CD4-positive, CD25-positive, alpha-beta regulatory T cell (primary cell): ENCODE measurements around the gene CNKSR1. TPM values are rescaled to one million over a fixed set of nuclear protein-coding genes. Genes with fewer than 3 reads are reported as not detected.

Experiments
- ATAC-seq, 2 donors: fragments of 150-1000 bp; cut with Tn5 transposase; one replicate each; pipeline ENCODE4 v1.10.0; 2021; ENCODE audit warnings: low read depth in 2 of 2, moderate number of reproducible peaks in 2 of 2, moderate library complexity in 1 of 2
- DNase-seq, 3 donors: peaks; one replicate each; pipeline versions ENCODE4 v3.0.0 to v3.0.0-alpha.2; 2012 to 2022; ENCODE audit warnings: mixed read lengths in 1 of 3
- H3K27ac ChIP-seq: one replicate; pipeline ENCODE4 v1.7.0; 2013; ENCODE audit warnings: mild to moderate bottlenecking, low read length; ENCODE audit not compliant: insufficient read depth, poor library complexity, severe bottlenecking
- H3K27me3 ChIP-seq: one replicate; pipeline ENCODE4 v1.7.0; 2013; ENCODE audit warnings: low read length; ENCODE audit not compliant: control insufficient read depth, insufficient read depth
- H3K36me3 ChIP-seq: one replicate; pipeline ENCODE4 v1.7.0; 2013; ENCODE audit warnings: mild to moderate bottlenecking, low read length, moderate library complexity; ENCODE audit not compliant: control insufficient read depth, insufficient read depth
- H3K4me1 ChIP-seq: 2 replicates; pipeline ENCODE4 v1.7.0; 2013; ENCODE audit warnings: mild to moderate bottlenecking, low read length; ENCODE audit not compliant: insufficient read depth, control insufficient read depth, poor library complexity, severe bottlenecking
- H3K4me3 ChIP-seq: one replicate; pipeline ENCODE4 v1.7.0; 2013; ENCODE audit warnings: low read depth, mild to moderate bottlenecking, low read length, moderate library complexity
- H3K9me3 ChIP-seq, 2 experiments: 1 replicate in 1 of 2; 2 replicates in 1 of 2; pipeline ENCODE4 v1.7.0; 2013; ENCODE audit warnings: low read length in 2 of 2, mild to moderate bottlenecking in 1 of 2, moderate library complexity in 1 of 2; ENCODE audit not compliant: control insufficient read depth in 2 of 2
- H3K27ac Mint-ChIP-seq, 3 donors: one replicate each; pipeline ENCODE4 v1.8.0; 2020 to 2022; ENCODE audit warnings: mild to moderate bottlenecking in 3 of 3, mixed read lengths in 3 of 3, moderate library complexity in 2 of 3
- H3K27me3 Mint-ChIP-seq: one replicate; pipeline ENCODE4 v1.8.0; 2022; ENCODE audit warnings: mild to moderate bottlenecking, mixed read lengths
- H3K36me3 Mint-ChIP-seq: one replicate; pipeline ENCODE4 v1.8.0; 2020; ENCODE audit warnings: mixed read lengths
- H3K4me1 Mint-ChIP-seq, 4 donors: one replicate each; pipeline ENCODE4 v1.8.0; 2020 to 2022; ENCODE audit warnings: mixed read lengths in 4 of 4, mild to moderate bottlenecking in 1 of 4
- H3K4me3 Mint-ChIP-seq, 4 donors: one replicate each; pipeline ENCODE4 v1.8.0; 2020 to 2022; ENCODE audit warnings: mild to moderate bottlenecking in 4 of 4, mixed read lengths in 4 of 4, moderate library complexity in 3 of 4
- H3K9me3 Mint-ChIP-seq, 7 donors: one replicate each; pipeline ENCODE4 v1.8.0; 2020 to 2022; ENCODE audit warnings: mixed read lengths in 7 of 7, mild to moderate bottlenecking in 3 of 7, moderate library complexity in 2 of 7
- polyA plus RNA-seq, 4 donors: library from polyadenylated mRNA; unstranded; fragments of 300-500 nt; fragmentation: Illumina TruSeq; gene quantifications; one replicate each; pipeline ENCODE4 v1.2.3, GENCODE V29; 2021
- total RNA-seq: library from RNA; stranded (reverse); gene quantifications from one replicate; pipeline ENCODE4 v1.2.3, GENCODE V29; 2022

The CNKSR1 gene
- total and polyA plus RNA-seq, 5 donors from 2014 or later: 0.53 to 7.0 (median 2.3) TPM

GRCh38 chr1:26156285-26157038, 20.8 kb upstream of the CNKSR1 start:
- H3K4me1 Mint-ChIP-seq: peaks cover 0 to 2% (median 0%) of the 10 kb centered on the region in 4 donors
- H3K9me3 Mint-ChIP-seq: peaks cover 0 to 2% (median 0%) of the 10 kb centered on the region in 7 donors
- Histone ChIP-seq H3K27ac (no peak overlapping the region), H3K27me3 (peaks cover 9% of the 10 kb centered on the region), H3K36me3 (no peaks in the 10 kb centered on the region), H3K4me1 (peaks cover 9% of the 10 kb centered on the region), H3K4me3 (no peak overlapping the region), H3K9me3 (no peaks in the 10 kb centered on the region)
- no peak overlapping the region for H3K4me3 Mint-ChIP-seq
- peaks cover 75% of the 10 kb centered on the region for H3K27me3 Mint-ChIP-seq
- H3K36me3 Mint-ChIP-seq: no peaks in the 10 kb centered on the region
- H3K27ac Mint-ChIP-seq: no peak overlapping the region
- ATAC-seq: no peak
- no peak for DNase-seq

GRCh38 chr1:26158271-26158907, 18.9 kb upstream of the CNKSR1 start:
- H3K27ac Mint-ChIP-seq: no peak overlapping the region

GRCh38 chr1:26158908-26159742, 18.2 kb upstream of the CNKSR1 start, which contains the start of gene FAM110D:
TSS of gene FAM110D (plus strand) at chr1:26159079. CDS start at chr1:26161292, 2,213 bp downstream.
- H3K27me3 Mint-ChIP-seq: peaks cover 70% of the 10 kb centered on the region
- no peak within 1 kb of the TSS for H3K27ac ChIP-seq
- peak within 1 kb of the TSS in 3 of 4 donors; percentile 18 to 75 (median 35) for H3K4me3 Mint-ChIP-seq
- no peaks in the 10 kb centered on the region for H3K9me3 Mint-ChIP-seq
- ATAC-seq (no peak), DNase-seq (no peak)
- peaks cover 11% of the 10 kb centered on the region for H3K27me3 ChIP-seq
- peaks cover 27% of the 10 kb centered on the region for H3K4me1 ChIP-seq
- H3K4me3 ChIP-seq: no peak within 1 kb of the TSS
- no peak within 1 kb of the TSS for H3K27ac Mint-ChIP-seq
- peaks cover 0 to 9% (median 5%) of the 10 kb centered on the region in 4 donors for H3K4me1 Mint-ChIP-seq
- no peaks in the 10 kb centered on the region for H3K36me3 Mint-ChIP-seq
- H3K9me3 ChIP-seq: no peaks in the 10 kb centered on the region
- no peaks in the 10 kb centered on the region for H3K36me3 ChIP-seq

More at GRCh38 chr1:26158271-26158907, 18.9 kb upstream of the CNKSR1 start:
- no peak overlapping the region for H3K4me3 ChIP-seq
- peaks cover 0 to 7% (median 3%) of the 10 kb centered on the region in 4 donors for H3K4me1 Mint-ChIP-seq
- H3K27me3 Mint-ChIP-seq: peaks cover 73% of the 10 kb centered on the region
- peaks cover 20% of the 10 kb centered on the region for H3K4me1 ChIP-seq
- H3K27ac ChIP-seq: no peak overlapping the region
- H3K27me3 ChIP-seq: peaks cover 14% of the 10 kb centered on the region
- no peaks in the 10 kb centered on the region for H3K9me3 ChIP-seq
- H3K36me3 ChIP-seq: no peaks in the 10 kb centered on the region
- H3K9me3 Mint-ChIP-seq: peaks cover 0 to 2% (median 0%) of the 10 kb centered on the region in 7 donors
- H3K4me3 Mint-ChIP-seq: peak overlapping the region in 2 of 4 donors; percentile 18 to 35
- no peaks in the 10 kb centered on the region for H3K36me3 Mint-ChIP-seq
- DNase-seq: no peak
- ATAC-seq: no peak

- peaks cover 65% of the 10 kb centered on the region for H3K27me3 Mint-ChIP-seq
- H3K9me3 Mint-ChIP-seq: no peaks in the 10 kb centered on the region
- peaks cover 31% of the 10 kb centered on the region for H3K4me1 ChIP-seq
- H3K27ac ChIP-seq: no peak overlapping the region
- no peak overlapping the region for H3K4me3 ChIP-seq
- H3K27ac Mint-ChIP-seq: no peak overlapping the region
- H3K36me3 Mint-ChIP-seq: no peaks in the 10 kb centered on the region
- no peaks in the 10 kb centered on the region for H3K36me3 ChIP-seq
- H3K27me3 ChIP-seq: peaks cover 10% of the 10 kb centered on the region
- H3K4me3 Mint-ChIP-seq: peak overlapping the region in 1 of 4 donors; percentile 75
- no peak for DNase-seq
- H3K9me3 ChIP-seq: no peaks in the 10 kb centered on the region
- H3K4me1 Mint-ChIP-seq: peaks cover 0 to 12% (median 5%) of the 10 kb centered on the region in 4 donors
- no peak for ATAC-seq
These were observed 17.6 kb upstream of the CNKSR1 start for GRCh38 chr1:26159743-26160039.

- no peaks in the 10 kb centered on the region for H3K9me3 Mint-ChIP-seq
- no peak overlapping the region for H3K4me3 ChIP-seq
These were observed 16.5 kb upstream of the CNKSR1 start for GRCh38 chr1:26160527-26161414.

GRCh38 chr1:26161415-26162219, 15.7 kb upstream of the CNKSR1 start:
- H3K36me3 Mint-ChIP-seq: no peaks in the 10 kb centered on the region
- peaks cover 50% of the 10 kb centered on the region for H3K27me3 Mint-ChIP-seq
- no peaks in the 10 kb centered on the region for H3K9me3 Mint-ChIP-seq
- H3K9me3 ChIP-seq: no peaks in the 10 kb centered on the region
- H3K27ac ChIP-seq: no peak overlapping the region
- H3K4me3 Mint-ChIP-seq: peak overlapping the region in 3 of 4 donors; percentile 66 to 76 (median 72)
- no peak overlapping the region for H3K27ac Mint-ChIP-seq
- peaks cover 0 to 20% (median 5%) of the 10 kb centered on the region in 4 donors for H3K4me1 Mint-ChIP-seq
- DNase-seq (peak in 1 of 3 donors; percentile 56), ATAC-seq (peak; percentile 16 to 37)
- no peaks in the 10 kb centered on the region for H3K36me3 ChIP-seq
- H3K4me3 ChIP-seq: no peak overlapping the region
- H3K27me3 ChIP-seq: peaks cover 10% of the 10 kb centered on the region
- H3K4me1 ChIP-seq: peaks cover 28% of the 10 kb centered on the region

More at GRCh38 chr1:26160527-26161414, 16.5 kb upstream of the CNKSR1 start:
- Mint-ChIP-seq H3K36me3 (no peaks in the 10 kb centered on the region), H3K4me3 (no peak overlapping the region), H3K27ac (no peak overlapping the region), H3K4me1 (peaks cover 0 to 17% (median 5%) of the 10 kb centered on the region in 4 donors), H3K27me3 (peaks cover 55% of the 10 kb centered on the region)
- Histone ChIP-seq H3K4me1 (peaks cover 31% of the 10 kb centered on the region), H3K27me3 (peaks cover 10% of the 10 kb centered on the region), H3K9me3 (no peaks in the 10 kb centered on the region), H3K27ac (no peak overlapping the region), H3K36me3 (no peaks in the 10 kb centered on the region)
- DNase-seq (no peak), ATAC-seq (no peak)
